IMR-90 (cell line): ENCODE data around the gene FAM221A. TPM values are rescaled to one million over a fixed set of nuclear protein-coding genes. Genes with fewer than 3 reads are reported as not detected.

ENCODE experiments used
- ATAC-seq: fragments of 200-7000 bp; cut with Tn5 transposase; 2 replicates; pipeline ENCODE4 v1.9.1; 2020; ENCODE audit warnings: low read depth, mild to moderate bottlenecking, moderate library complexity
- BruUV-seq: library from RNA; stranded (reverse); fragments of 400-500 nt; replicated peaks from 2 replicates; lab custom pipeline; 2021; lab: Mats Ljungman, UMichigan
- CTCF ChIA-PET: fragments of 300-600 bp; formaldehyde crosslinking; extraction: SDS; loops from one replicate; lab custom pipeline; 2021; ENCODE audit warnings: antibody characterized with exemption; lab: Yijun Ruan, JAX
- POLR2A ChIA-PET: fragments of 300-600 bp; sonication (Branson Sonifier 250); formaldehyde crosslinking; loops from one replicate; lab custom pipeline; 2022; ENCODE audit warnings: antibody characterized with exemption; ENCODE audit not compliant: unreplicated experiment; lab: Charles Lee
- DNase-seq: peaks from one replicate; pipeline ENCODE4 v3.0.0; 2013
- H2AFZ ChIP-seq: replicated peaks from 2 replicates; pipeline ENCODE3; 2013; ENCODE audit warnings: low read length, mild to moderate bottlenecking; ENCODE audit not compliant: poor library complexity
- H2AK5ac ChIP-seq: 2 replicates; pipeline ENCODE4 v1.6.1; 2013; ENCODE audit warnings: low read depth, low read length, inconsistent platforms
- H2AK9ac ChIP-seq: replicated peaks from 2 replicates; pipeline ENCODE3; 2013; ENCODE audit warnings: mild to moderate bottlenecking, low read depth, low read length, moderate library complexity; ENCODE audit not compliant: poor library complexity
- H2BK120ac ChIP-seq: 2 replicates; pipeline ENCODE4 v1.6.1; 2013; ENCODE audit warnings: low read depth, low read length, inconsistent platforms
- H2BK15ac ChIP-seq: 3 replicates; pipeline ENCODE4 v1.6.1; 2013; ENCODE audit warnings: low read depth, low read length, inconsistent platforms
- H2BK20ac ChIP-seq: 2 replicates; pipeline ENCODE4 v1.6.1; 2013; ENCODE audit warnings: low read depth, mild to moderate bottlenecking, inconsistent platforms, low read length, moderate library complexity
- H2BK5ac ChIP-seq: 2 replicates; pipeline ENCODE4 v1.6.1; 2013; ENCODE audit warnings: mild to moderate bottlenecking, low read depth, low read length, inconsistent platforms; ENCODE audit not compliant: poor library complexity, severe bottlenecking
- H3K14ac ChIP-seq: replicated peaks from 2 replicates; pipeline ENCODE4 v1.6.1; 2013; ENCODE audit warnings: low read depth, low read length, inconsistent platforms
- H3K18ac ChIP-seq: 2 replicates; pipeline ENCODE4 v1.6.1; 2013; ENCODE audit warnings: low read depth, low read length, control low read depth
- H3K23ac ChIP-seq: 2 replicates; pipeline ENCODE4 v1.6.1; 2013; ENCODE audit warnings: low read depth, low read length, inconsistent platforms
- H3K27ac ChIP-seq: 2 replicates; pipeline ENCODE4 v1.5.1; 2013; ENCODE audit warnings: mild to moderate bottlenecking, control low read depth, low read length; ENCODE audit not compliant: insufficient read depth
- H3K27me3 ChIP-seq: 2 replicates; pipeline ENCODE4 v1.6.1; 2013; ENCODE audit warnings: low read length; ENCODE audit not compliant: control insufficient read depth, insufficient read depth
- H3K36me3 ChIP-seq: 2 replicates; pipeline ENCODE4 v1.6.1; 2013; ENCODE audit warnings: low read length, mixed read lengths; ENCODE audit not compliant: control insufficient read depth, insufficient read depth
- H3K4ac ChIP-seq: 2 replicates; pipeline ENCODE4 v1.6.1; 2013; ENCODE audit warnings: low read depth, low read length, inconsistent platforms
- H3K4me1 ChIP-seq: 2 replicates; pipeline ENCODE4 v1.6.1; 2013; ENCODE audit warnings: low read length, mixed read lengths; ENCODE audit not compliant: control insufficient read depth, insufficient read depth
- H3K4me2 ChIP-seq: 2 replicates; pipeline ENCODE4 v1.6.1; 2013; ENCODE audit warnings: low read depth, mild to moderate bottlenecking, control low read depth, low read length, moderate library complexity
- H3K4me3 ChIP-seq: 2 replicates; pipeline ENCODE4 v1.5.1; 2013; ENCODE audit warnings: low read depth, mild to moderate bottlenecking, control low read depth, low read length, moderate library complexity; ENCODE audit not compliant: insufficient read depth
- H3K56ac ChIP-seq: 2 replicates; pipeline ENCODE4 v1.6.1; 2013; ENCODE audit warnings: low read length, inconsistent platforms; ENCODE audit not compliant: insufficient read depth; ENCODE audit errors: extremely low read depth
- H3K79me1 ChIP-seq, 2 experiments: 2 replicates each; pipeline ENCODE4 v1.6.1; 2013; ENCODE audit warnings: low read length in 2 of 2, inconsistent platforms in 1 of 2, low read depth in 1 of 2
- H3K9ac ChIP-seq: 2 replicates; pipeline ENCODE4 v1.6.1; 2013; ENCODE audit warnings: low read depth, low read length, control low read depth
- H3K9me1 ChIP-seq: 2 replicates; pipeline ENCODE4 v1.6.1; 2013; ENCODE audit warnings: low read length, inconsistent platforms; ENCODE audit not compliant: insufficient read depth
- H3K9me3 ChIP-seq: 2 replicates; pipeline ENCODE4 v1.6.1; 2013; ENCODE audit warnings: low read length; ENCODE audit not compliant: control insufficient read depth, insufficient read depth
- H4K20me1 ChIP-seq: 2 replicates; pipeline ENCODE4 v1.6.1; 2013; ENCODE audit warnings: low read length, inconsistent platforms; ENCODE audit not compliant: insufficient read depth
- H4K5ac ChIP-seq: 2 replicates; pipeline ENCODE4 v1.6.1; 2013; ENCODE audit warnings: mild to moderate bottlenecking, low read depth, low read length, control low read depth
- H4K8ac ChIP-seq, 2 experiments: 2 replicates each; pipeline ENCODE4 v1.6.1; 2013; ENCODE audit warnings: low read depth in 2 of 2, low read length in 2 of 2, control low read depth in 1 of 2, inconsistent platforms in 1 of 2
- H4K91ac ChIP-seq: 2 replicates; pipeline ENCODE4 v1.6.1; 2013; ENCODE audit warnings: low read depth, low read length, inconsistent platforms; ENCODE audit not compliant: insufficient read depth
- BHLHE40 ChIP-seq: fragments of 150-350 bp; IDR thresholded peaks from 2 replicates; pipeline ENCODE4 v1.6.1; 2016; ENCODE audit warnings: mild to moderate bottlenecking, low read depth, low read length
- NFE2L2 ChIP-seq: fragments of 150-350 bp; IDR thresholded peaks from 2 replicates; pipeline ENCODE4 v1.6.1; 2016; ENCODE audit warnings: low read depth, mild to moderate bottlenecking, low read length
- RAD21 ChIP-seq: IDR thresholded peaks from 2 replicates; pipeline ENCODE4 v1.6.1; 2012; ENCODE audit warnings: low read length, improper control_type of control experiment
- SMC3 ChIP-seq: fragments of 150-350 bp; IDR thresholded peaks from 2 replicates; pipeline ENCODE4 v1.6.1; 2016; ENCODE audit warnings: low read depth, mild to moderate bottlenecking, antibody characterized with exemption, low read length, moderate library complexity
- WGBS, 2 experiments: methylation state at CpG; one replicate each; pipeline versions ENCODE4 v1.1.5 to v1.1.7; 2013; ENCODE audit warnings: missing lambda C conversion rate in 2 of 2; ENCODE audit not compliant: insufficient read length in 1 of 2; ENCODE audit errors: extremely low coverage in 2 of 2; 5-methylcytosine and 5-hydroxymethylcytosine counted together
- dilution Hi-C: fragments of 300-500 bp; cut with HindIII; formaldehyde crosslinking; loops from one replicate; pipeline ENCODE4 v1.14.3; 2018; ENCODE audit warnings: low sequenced_read_pairs; ENCODE audit not compliant: unreplicated experiment
- in situ Hi-C: fragments of 300-500 bp; cut with MboI; formaldehyde crosslinking; loops from 3 replicates; pipeline ENCODE4 v1.14.3; 2019; ENCODE audit warnings: low sequenced_read_pairs, inconsistent platforms, mixed read lengths
- intact Hi-C: fragments of 100-400 bp; cut with micrococcal nuclease; formaldehyde crosslinking; loops from 2 replicates; pipeline ENCODE4 v1.10.0; 2022
- polyA plus RNA-seq, 3 experiments: library from polyadenylated mRNA; depleted of rRNA; stranded (reverse); fragments of >200 nt; gene quantifications; 2 replicates each; pipeline ENCODE4 v1.2.3, GENCODE V29; 2012; ENCODE audit warnings: low replicate concordance in 1 of 3
- total RNA-seq: library from RNA; depleted of rRNA; stranded (reverse); fragments of >200 nt; gene quantifications from 2 replicates; pipeline ENCODE4 v1.2.3, GENCODE V29; 2012
- TF ChIP-seq, protein P1 (sequence below): conservative IDR thresholded peaks from 2 replicates; pipeline ENCODE4 v1.5.1; 2012; ENCODE audit warnings: mild to moderate bottlenecking, low read depth, low read length, improper control_type of control experiment

FAM221A gene
- total and polyA plus RNA-seq, 2 of the 4 experiments (the other 2 are of a cell fraction): 1.1 to 2.1 TPM

- H3K18ac ChIP-seq: no peak overlapping the region
- H3K9ac ChIP-seq: no peak overlapping the region
- dilution Hi-C loops: no loop called here
- BruUV-seq: no TSS peak
- DNase-seq (peak; percentile 46), ATAC-seq (peak; percentile 69)
- H4K5ac ChIP-seq: no peak overlapping the region
- H3K23ac ChIP-seq: no peak overlapping the region
- H2AK9ac ChIP-seq: peak overlapping the region; percentile 69
- no peak overlapping the region for H3K56ac ChIP-seq
- no peak overlapping the region for H3K4ac ChIP-seq
- H3K79me1 ChIP-seq: no peaks in the 10 kb centered on the region
- 0 out of 2 replicates have a peak overlapping the region, but pooled peaks have one; percentile 1 for H2BK20ac ChIP-seq
- H4K20me1 ChIP-seq: no peaks in the 10 kb centered on the region
- POLR2A ChIA-PET: no interaction called here
- no peaks in the 10 kb centered on the region for H3K27me3 ChIP-seq
- no peak overlapping the region for H2AK5ac ChIP-seq
- 0 out of 4 replicates have a peak overlapping the region, but pooled peaks of 1 of the 2 experiments have one; percentile 48 for H4K8ac ChIP-seq
- no peak overlapping the region for H2BK5ac ChIP-seq
- H3K9me3 ChIP-seq: no peaks in the 10 kb centered on the region
- H3K36me3 ChIP-seq: no peaks in the 10 kb centered on the region
- H3K4me3 ChIP-seq: no peak overlapping the region
- peak overlapping the region; percentile 86 for H2AFZ ChIP-seq
- no peak overlapping the region for H2BK15ac ChIP-seq
- intact Hi-C loops: no loop called here
- H3K14ac ChIP-seq: no peak overlapping the region
- no peak overlapping the region for H3K27ac ChIP-seq
- no peaks in the 10 kb centered on the region for H3K9me1 ChIP-seq
- H3K4me1 ChIP-seq: no peaks in the 10 kb centered on the region; the same call in 1 of the 2 replicates
- in situ Hi-C loops: no loop called here
- CTCF ChIA-PET: interaction anchor here (0.5 to 1.9 kb wide), 7 partner anchors 11 to 127 kb away, joined by 3 to 7 read pairs (median 3); partner anchors contain the start of gene STK31
- no peak overlapping the region for H3K4me2 ChIP-seq
- no peak for TF ChIP-seq NFE2L2
- TF ChIP-seq BHLHE40: no peak
- TF ChIP-seq RAD21: peak; percentile 41; the same call in 1 of the 2 replicates
- TF ChIP-seq, protein P1, sequence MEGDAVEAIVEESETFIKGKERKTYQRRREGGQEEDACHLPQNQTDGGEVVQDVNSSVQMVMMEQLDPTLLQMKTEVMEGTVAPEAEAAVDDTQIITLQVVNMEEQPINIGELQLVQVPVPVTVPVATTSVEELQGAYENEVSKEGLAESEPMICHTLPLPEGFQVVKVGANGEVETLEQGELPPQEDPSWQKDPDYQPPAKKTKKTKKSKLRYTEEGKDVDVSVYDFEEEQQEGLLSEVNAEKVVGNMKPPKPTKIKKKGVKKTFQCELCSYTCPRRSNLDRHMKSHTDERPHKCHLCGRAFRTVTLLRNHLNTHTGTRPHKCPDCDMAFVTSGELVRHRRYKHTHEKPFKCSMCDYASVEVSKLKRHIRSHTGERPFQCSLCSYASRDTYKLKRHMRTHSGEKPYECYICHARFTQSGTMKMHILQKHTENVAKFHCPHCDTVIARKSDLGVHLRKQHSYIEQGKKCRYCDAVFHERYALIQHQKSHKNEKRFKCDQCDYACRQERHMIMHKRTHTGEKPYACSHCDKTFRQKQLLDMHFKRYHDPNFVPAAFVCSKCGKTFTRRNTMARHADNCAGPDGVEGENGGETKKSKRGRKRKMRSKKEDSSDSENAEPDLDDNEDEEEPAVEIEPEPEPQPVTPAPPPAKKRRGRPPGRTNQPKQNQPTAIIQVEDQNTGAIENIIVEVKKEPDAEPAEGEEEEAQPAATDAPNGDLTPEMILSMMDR: peak; percentile 49
- peak; percentile 43 for TF ChIP-seq SMC3
- no CpG with 5 or more reads among the region's 7 CpGs for WGBS, 2 experiments
- no peak overlapping the region; the same call in 1 of the 2 replicates for H2BK120ac ChIP-seq
- no peak overlapping the region for H4K91ac ChIP-seq
These were observed 17.0 kb downstream of the FAM221A start for GRCh38 chr7:23696916-23697441.
